ENCODE measurements around the gene ASPRV1. TPM values are rescaled to one million over a fixed set of nuclear protein-coding genes. Genes with fewer than 3 reads are reported as not detected.
"Not testable (repeated sequence)": the region's sequence is repeated elsewhere in the genome, so short reads cannot be mapped to it uniquely, and the experiment has no call there.

Gene ASPRV1
- total RNA-seq, 2 donors from 2014 or later = 1.8 to 3.2 TPM

GRCh38 chr2:70002241-70002899 lies 40.9 kb upstream of the ASPRV1 start:
- Histone ChIP-seq H3K36me3 (no peaks in the 10 kb centered on the region), H3K4me3 (no peak overlapping the region), H3K27me3 (replicated peaks; ENCODE audit: insufficient read depth) (no peaks in the 10 kb centered on the region), H3K4me1 (ENCODE audit: control insufficient read depth in 1 of 2, low read depth in 2 of 2) (no peaks in the 10 kb centered on the region), H3K9me3 (no peaks in the 10 kb centered on the region), H3K27ac (no peak overlapping the region)
- DNase-seq (ENCODE audit: low spot score) (no peak), ATAC-seq (ENCODE audit: insufficient number of reproducible peaks, low FRiP score, low read depth) (no peak)
- TF ChIP-seq, protein P1, sequence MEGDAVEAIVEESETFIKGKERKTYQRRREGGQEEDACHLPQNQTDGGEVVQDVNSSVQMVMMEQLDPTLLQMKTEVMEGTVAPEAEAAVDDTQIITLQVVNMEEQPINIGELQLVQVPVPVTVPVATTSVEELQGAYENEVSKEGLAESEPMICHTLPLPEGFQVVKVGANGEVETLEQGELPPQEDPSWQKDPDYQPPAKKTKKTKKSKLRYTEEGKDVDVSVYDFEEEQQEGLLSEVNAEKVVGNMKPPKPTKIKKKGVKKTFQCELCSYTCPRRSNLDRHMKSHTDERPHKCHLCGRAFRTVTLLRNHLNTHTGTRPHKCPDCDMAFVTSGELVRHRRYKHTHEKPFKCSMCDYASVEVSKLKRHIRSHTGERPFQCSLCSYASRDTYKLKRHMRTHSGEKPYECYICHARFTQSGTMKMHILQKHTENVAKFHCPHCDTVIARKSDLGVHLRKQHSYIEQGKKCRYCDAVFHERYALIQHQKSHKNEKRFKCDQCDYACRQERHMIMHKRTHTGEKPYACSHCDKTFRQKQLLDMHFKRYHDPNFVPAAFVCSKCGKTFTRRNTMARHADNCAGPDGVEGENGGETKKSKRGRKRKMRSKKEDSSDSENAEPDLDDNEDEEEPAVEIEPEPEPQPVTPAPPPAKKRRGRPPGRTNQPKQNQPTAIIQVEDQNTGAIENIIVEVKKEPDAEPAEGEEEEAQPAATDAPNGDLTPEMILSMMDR (IDR thresholded peaks at IDR 0.05) = no peak

DNA sequence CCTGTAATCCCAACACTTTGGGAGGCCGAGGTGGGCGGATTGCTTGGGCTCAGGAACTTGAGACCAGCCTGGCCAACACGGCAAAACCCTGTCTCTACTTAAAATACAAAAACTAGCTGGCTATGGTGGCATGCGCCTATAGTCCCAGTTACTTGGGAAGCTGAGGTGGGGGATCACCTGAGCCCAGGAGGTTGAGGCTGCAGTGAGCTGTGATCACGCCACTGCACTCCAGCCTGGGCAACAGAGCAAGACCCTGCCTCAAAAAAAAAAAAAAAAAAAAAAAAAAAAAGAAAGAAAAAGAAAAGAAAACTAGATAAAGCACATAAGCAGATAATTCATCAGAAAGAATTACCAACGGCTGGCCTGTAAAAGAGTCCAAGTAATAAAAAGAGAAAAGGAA lies 39.1 kb upstream of the ASPRV1 start:
- H3K9me3 ChIP-seq; ATAC-seq (ENCODE audit: insufficient number of reproducible peaks, low FRiP score, low read depth); H3K27me3 ChIP-seq (replicated peaks; ENCODE audit: insufficient read depth); H3K4me3 ChIP-seq; H3K27ac ChIP-seq; H3K4me1 ChIP-seq (ENCODE audit: control insufficient read depth in 1 of 2, low read depth in 2 of 2); H3K36me3 ChIP-seq; DNase-seq (ENCODE audit: low spot score): not testable (repeated sequence)

DNA sequence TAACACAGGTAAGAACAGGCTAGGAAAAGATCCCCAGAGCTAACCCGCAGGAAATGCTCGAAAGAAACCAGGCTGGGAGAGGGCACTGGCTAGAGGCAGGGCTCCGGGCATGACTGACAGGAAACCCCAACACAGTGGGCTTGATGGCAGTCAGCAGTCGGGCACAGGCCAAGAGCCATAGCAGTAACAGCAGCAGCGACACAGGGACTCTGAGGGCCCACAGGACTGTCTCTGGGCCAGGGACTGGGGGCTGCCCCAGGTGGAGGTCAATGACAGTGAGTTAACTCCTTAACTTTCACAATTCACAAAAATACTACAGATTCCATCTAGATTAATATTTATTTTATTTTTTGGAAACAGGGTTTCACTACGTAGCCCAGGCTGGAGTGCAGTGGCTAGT lies 37.3 kb upstream of the ASPRV1 start:
- TF ChIP-seq, protein P1 (IDR thresholded peaks at IDR 0.05) = no peak
- H3K27me3 ChIP-seq (replicated peaks; ENCODE audit: insufficient read depth) = no peaks in the 10 kb centered on the region
- peaks cover 4% of the 10 kb centered on the region for H3K36me3 ChIP-seq
- H3K9me3 ChIP-seq = no peaks in the 10 kb centered on the region
- no peaks in the 10 kb centered on the region for H3K4me1 ChIP-seq (ENCODE audit: control insufficient read depth in 1 of 2, low read depth in 2 of 2)
- no peak overlapping the region for H3K27ac ChIP-seq
- no peak overlapping the region for H3K4me3 ChIP-seq
- ATAC-seq (ENCODE audit: insufficient number of reproducible peaks, low FRiP score, low read depth) (no peak), DNase-seq (ENCODE audit: low spot score) (no peak)

DNA sequence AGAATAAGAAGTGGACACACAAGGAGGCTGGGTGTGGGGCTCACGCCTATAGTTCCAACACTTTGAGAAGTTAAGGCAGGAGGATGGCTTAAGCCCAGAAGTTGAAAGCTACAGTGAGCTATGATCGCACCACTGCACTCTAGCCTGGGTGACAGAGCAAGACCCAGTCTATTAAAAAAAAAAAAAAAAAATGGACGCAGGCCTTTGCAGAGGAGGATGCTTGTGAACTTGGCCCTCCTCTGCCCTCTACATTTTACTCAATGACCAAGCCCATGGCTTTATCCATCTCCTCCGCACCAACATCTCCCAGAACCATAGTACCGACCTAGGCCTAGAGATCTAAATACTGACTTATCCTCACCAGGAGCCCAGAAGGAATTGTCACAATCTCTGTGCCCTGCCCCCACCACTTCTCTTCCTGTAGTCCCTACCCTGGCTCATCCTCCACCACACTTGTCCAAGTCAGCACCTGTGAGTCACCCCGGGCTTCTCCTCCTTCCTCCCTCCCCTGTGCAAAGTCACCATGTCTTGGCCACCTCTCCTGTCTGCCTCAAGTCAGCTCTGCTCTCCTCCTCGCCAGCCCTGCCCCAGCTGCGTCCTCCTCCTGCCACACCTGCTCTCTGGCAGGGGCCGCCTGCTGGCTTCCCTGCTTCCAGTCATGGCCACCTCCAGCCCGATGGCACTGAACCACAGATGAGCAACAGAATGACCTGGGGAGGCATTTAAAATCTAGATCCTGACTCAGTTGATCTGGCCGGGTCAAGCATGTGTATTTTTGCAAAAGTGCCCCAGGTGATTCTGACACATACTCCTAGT lies 35.8 kb upstream of the ASPRV1 start:
- no peak overlapping the region for H3K27ac ChIP-seq
- no peaks in the 10 kb centered on the region for H3K9me3 ChIP-seq
- no peak for ATAC-seq (ENCODE audit: insufficient number of reproducible peaks, low FRiP score, low read depth)
- DNase-seq (ENCODE audit: low spot score) = no peak
- H3K27me3 ChIP-seq (replicated peaks; ENCODE audit: insufficient read depth) = no peaks in the 10 kb centered on the region
- TF ChIP-seq, protein P1 (IDR thresholded peaks at IDR 0.05) = no peak
- H3K4me1 ChIP-seq (ENCODE audit: control insufficient read depth in 1 of 2, low read depth in 2 of 2) = no peaks in the 10 kb centered on the region
- H3K36me3 ChIP-seq = peaks cover 7% of the 10 kb centered on the region
- no peak overlapping the region for H3K4me3 ChIP-seq

GRCh38 chr2:69995511-69995910 lies 34.1 kb upstream of the ASPRV1 start:
- Histone ChIP-seq H3K27me3 (replicated peaks; ENCODE audit: insufficient read depth) (no peaks in the 10 kb centered on the region), H3K9me3 (no peaks in the 10 kb centered on the region), H3K36me3 (peaks cover 7% of the 10 kb centered on the region), H3K4me3 (no peak overlapping the region), H3K4me1 (ENCODE audit: control insufficient read depth in 1 of 2, low read depth in 2 of 2) (no peaks in the 10 kb centered on the region), H3K27ac (no peak overlapping the region)
- DNase-seq (ENCODE audit: low spot score) = no peak
- TF ChIP-seq, protein P1 (IDR thresholded peaks at IDR 0.05) = no peak
- no peak for ATAC-seq (ENCODE audit: insufficient number of reproducible peaks, low FRiP score, low read depth)

All from thoracic aorta (tissue), 2 donors.